Measurements from ENCODE around the gene KCNQ1.

The KCNQ1 gene

DNA sequence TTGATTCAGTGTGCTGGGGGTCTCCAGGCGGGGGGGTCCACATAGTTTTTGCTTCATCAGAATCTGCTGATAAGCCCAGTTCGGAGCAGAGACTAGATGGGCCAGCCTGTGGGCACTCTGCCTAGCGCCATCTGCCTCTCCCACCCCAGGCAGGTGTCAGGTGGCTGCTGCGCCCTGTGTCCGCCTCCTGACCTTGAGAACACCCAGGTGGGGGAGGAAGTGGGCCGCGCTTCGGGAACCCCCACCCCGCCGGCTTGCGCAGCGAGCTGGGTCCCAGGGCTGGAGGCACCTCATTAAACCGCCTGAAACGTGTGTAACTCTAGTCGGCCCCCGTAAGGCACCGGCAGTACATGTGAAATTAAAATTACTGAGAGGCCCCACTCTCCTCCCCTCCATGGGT is 113.6 kb downstream of the KCNQ1 start:
- no peak for ATAC-seq
- TF ChIP-seq ZNF70 (CRISPR knock-in tag; IDR thresholded peaks at IDR 0.05) (no peak), OSR1 (CRISPR knock-in tag; IDR thresholded peaks at IDR 0.05) (no peak), ZNF8 (CRISPR knock-in tag; IDR thresholded peaks at IDR 0.05) (no peak), TOX (CRISPR knock-in tag; IDR thresholded peaks at IDR 0.05; ENCODE audit: borderline replicate concordance) (no peak), GLIS3 (CRISPR knock-in tag; IDR thresholded peaks at IDR 0.05) (no peak), SNAI2 (CRISPR knock-in tag; IDR thresholded peaks at IDR 0.05) (no peak), ZFP3 (CRISPR knock-in tag; IDR thresholded peaks at IDR 0.05) (no peak), BACH2 (CRISPR knock-in tag; IDR thresholded peaks at IDR 0.05; ENCODE audit: borderline replicate concordance) (no peak), RARB (CRISPR knock-in tag; IDR thresholded peaks at IDR 0.05) (no peak), CSDC2 (CRISPR knock-in tag; IDR thresholded peaks at IDR 0.05) (no peak), TCF4 (CRISPR knock-in tag; IDR thresholded peaks at IDR 0.05; ENCODE audit: borderline replicate concordance) (no peak), ZFP30 (CRISPR knock-in tag; IDR thresholded peaks at IDR 0.05) (no peak), ESRRG (CRISPR knock-in tag; IDR thresholded peaks at IDR 0.05) (no peak)
- TF ChIP-seq, protein P1, sequence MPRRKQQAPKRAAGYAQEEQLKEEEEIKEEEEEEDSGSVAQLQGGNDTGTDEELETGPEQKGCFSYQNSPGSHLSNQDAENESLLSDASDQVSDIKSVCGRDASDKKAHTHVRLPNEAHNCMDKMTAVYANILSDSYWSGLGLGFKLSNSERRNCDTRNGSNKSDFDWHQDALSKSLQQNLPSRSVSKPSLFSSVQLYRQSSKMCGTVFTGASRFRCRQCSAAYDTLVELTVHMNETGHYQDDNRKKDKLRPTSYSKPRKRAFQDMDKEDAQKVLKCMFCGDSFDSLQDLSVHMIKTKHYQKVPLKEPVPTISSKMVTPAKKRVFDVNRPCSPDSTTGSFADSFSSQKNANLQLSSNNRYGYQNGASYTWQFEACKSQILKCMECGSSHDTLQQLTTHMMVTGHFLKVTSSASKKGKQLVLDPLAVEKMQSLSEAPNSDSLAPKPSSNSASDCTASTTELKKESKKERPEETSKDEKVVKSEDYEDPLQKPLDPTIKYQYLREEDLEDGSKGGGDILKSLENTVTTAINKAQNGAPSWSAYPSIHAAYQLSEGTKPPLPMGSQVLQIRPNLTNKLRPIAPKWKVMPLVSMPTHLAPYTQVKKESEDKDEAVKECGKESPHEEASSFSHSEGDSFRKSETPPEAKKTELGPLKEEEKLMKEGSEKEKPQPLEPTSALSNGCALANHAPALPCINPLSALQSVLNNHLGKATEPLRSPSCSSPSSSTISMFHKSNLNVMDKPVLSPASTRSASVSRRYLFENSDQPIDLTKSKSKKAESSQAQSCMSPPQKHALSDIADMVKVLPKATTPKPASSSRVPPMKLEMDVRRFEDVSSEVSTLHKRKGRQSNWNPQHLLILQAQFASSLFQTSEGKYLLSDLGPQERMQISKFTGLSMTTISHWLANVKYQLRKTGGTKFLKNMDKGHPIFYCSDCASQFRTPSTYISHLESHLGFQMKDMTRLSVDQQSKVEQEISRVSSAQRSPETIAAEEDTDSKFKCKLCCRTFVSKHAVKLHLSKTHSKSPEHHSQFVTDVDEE (CRISPR knock-in tag; IDR thresholded peaks at IDR 0.05), result no peak
- TF ChIP-seq, protein P2, sequence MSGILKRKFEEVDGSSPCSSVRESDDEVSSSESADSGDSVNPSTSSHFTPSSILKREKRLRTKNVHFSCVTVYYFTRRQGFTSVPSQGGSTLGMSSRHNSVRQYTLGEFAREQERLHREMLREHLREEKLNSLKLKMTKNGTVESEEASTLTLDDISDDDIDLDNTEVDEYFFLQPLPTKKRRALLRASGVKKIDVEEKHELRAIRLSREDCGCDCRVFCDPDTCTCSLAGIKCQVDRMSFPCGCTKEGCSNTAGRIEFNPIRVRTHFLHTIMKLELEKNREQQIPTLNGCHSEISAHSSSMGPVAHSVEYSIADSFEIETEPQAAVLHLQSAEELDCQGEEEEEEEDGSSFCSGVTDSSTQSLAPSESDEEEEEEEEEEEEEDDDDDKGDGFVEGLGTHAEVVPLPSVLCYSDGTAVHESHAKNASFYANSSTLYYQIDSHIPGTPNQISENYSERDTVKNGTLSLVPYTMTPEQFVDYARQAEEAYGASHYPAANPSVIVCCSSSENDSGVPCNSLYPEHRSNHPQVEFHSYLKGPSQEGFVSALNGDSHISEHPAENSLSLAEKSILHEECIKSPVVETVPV (CRISPR knock-in tag; IDR thresholded peaks at IDR 0.05), result no peak
- TF ChIP-seq, protein P3, sequence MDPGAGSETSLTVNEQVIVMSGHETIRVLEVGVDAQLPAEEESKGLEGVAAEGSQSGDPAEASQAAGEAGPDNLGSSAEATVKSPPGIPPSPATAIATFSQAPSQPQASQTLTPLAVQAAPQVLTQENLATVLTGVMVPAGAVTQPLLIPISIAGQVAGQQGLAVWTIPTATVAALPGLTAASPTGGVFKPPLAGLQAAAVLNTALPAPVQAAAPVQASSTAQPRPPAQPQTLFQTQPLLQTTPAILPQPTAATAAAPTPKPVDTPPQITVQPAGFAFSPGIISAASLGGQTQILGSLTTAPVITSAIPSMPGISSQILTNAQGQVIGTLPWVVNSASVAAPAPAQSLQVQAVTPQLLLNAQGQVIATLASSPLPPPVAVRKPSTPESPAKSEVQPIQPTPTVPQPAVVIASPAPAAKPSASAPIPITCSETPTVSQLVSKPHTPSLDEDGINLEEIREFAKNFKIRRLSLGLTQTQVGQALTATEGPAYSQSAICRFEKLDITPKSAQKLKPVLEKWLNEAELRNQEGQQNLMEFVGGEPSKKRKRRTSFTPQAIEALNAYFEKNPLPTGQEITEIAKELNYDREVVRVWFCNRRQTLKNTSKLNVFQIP (CRISPR knock-in tag; IDR thresholded peaks at IDR 0.05; ENCODE audit: borderline replicate concordance, low read depth), result no peak

DNA sequence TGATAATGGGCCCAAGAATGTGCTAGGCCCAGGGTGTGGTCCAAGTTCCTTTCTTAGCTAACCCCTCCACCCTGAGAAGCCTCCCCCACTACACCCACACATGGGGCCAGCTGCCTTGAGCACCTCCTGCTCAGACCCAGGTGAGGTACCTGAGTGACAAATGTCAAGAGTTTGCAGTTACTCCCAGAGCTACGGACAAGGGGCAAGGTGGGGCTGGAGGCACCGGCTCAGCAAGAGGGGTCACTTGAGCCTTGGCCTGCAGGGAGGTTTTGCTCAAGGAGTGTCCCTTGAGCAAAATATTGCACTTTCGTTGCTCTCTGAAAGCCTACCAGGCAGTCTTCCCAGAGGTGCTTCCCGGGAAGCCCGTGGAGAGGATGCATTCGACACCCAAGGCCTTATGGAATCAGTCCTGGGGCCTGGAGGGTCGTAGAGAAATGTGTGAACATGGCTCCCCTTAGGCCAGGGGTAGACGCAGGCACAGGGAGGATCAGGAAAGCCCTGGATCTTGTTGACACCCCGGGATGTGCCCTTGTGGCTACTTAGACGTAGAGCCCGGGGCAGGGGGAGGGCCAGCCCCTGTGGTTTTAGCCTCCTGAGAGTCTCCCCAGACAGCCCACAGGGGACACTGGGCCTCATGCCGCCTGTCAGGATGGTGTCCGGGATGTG is 114.2 kb downstream of the KCNQ1 start:
- no peak for ATAC-seq
- no peak for TF ChIP-seq ESRRG (CRISPR knock-in tag; IDR thresholded peaks at IDR 0.05)
- TF ChIP-seq ZFP3 (CRISPR knock-in tag; IDR thresholded peaks at IDR 0.05), result no peak
- no peak for TF ChIP-seq GLIS3 (CRISPR knock-in tag; IDR thresholded peaks at IDR 0.05)
- TF ChIP-seq ARNTL (CRISPR knock-in tag; IDR thresholded peaks at IDR 0.05; ENCODE audit: borderline replicate concordance, low read depth), result no peak
- no peak for TF ChIP-seq TOX (CRISPR knock-in tag; IDR thresholded peaks at IDR 0.05; ENCODE audit: borderline replicate concordance)
- TF ChIP-seq, protein P1 (CRISPR knock-in tag; IDR thresholded peaks at IDR 0.05), result no peak
- TF ChIP-seq, protein P4, sequence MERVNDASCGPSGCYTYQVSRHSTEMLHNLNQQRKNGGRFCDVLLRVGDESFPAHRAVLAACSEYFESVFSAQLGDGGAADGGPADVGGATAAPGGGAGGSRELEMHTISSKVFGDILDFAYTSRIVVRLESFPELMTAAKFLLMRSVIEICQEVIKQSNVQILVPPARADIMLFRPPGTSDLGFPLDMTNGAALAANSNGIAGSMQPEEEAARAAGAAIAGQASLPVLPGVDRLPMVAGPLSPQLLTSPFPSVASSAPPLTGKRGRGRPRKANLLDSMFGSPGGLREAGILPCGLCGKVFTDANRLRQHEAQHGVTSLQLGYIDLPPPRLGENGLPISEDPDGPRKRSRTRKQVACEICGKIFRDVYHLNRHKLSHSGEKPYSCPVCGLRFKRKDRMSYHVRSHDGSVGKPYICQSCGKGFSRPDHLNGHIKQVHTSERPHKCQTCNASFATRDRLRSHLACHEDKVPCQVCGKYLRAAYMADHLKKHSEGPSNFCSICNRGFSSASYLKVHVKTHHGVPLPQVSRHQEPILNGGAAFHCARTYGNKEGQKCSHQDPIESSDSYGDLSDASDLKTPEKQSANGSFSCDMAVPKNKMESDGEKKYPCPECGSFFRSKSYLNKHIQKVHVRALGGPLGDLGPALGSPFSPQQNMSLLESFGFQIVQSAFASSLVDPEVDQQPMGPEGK (CRISPR knock-in tag; IDR thresholded peaks at IDR 0.05; ENCODE audit: borderline replicate concordance), result no peak
- no peak for TF ChIP-seq ZFP30 (CRISPR knock-in tag; IDR thresholded peaks at IDR 0.05)
- no peak for TF ChIP-seq ISL1 (CRISPR knock-in tag; IDR thresholded peaks at IDR 0.05)

Data from SK-N-SH treated with all-trans-retinoic acid at 6 μM for 48 hours (cell line).